Fibroblast of lung (primary cell): ENCODE data around the gene NUTM1. TPM values are rescaled to one million over a fixed set of nuclear protein-coding genes. Genes with fewer than 3 reads are reported as not detected.
"Not testable (repeated sequence)": the region's sequence is repeated elsewhere in the genome, so short reads cannot be mapped to it uniquely, and the experiment has no call there.

Source experiments
- DNase-seq, 2 donors: peaks; one replicate each; pipeline versions ENCODE4 v3.0.0 to v3.0.0-alpha.2; 2010; ENCODE audit warnings: low read depth in 2 of 2
- H2AFZ ChIP-seq: 2 replicates; pipeline ENCODE4 v1.5.1; 2012; ENCODE audit warnings: low read length, control low read depth, inconsistent platforms
- H3K27ac ChIP-seq: 2 replicates; pipeline ENCODE4 v1.5.1; 2011; ENCODE audit warnings: low read length, control low read depth; ENCODE audit not compliant: insufficient read depth
- H3K27me3 ChIP-seq: 2 replicates; pipeline ENCODE4 v1.5.1; 2011; ENCODE audit warnings: mild to moderate bottlenecking, low read length; ENCODE audit not compliant: control insufficient read depth, insufficient read depth
- H3K36me3 ChIP-seq: 2 replicates; pipeline ENCODE4 v1.5.1; 2011; ENCODE audit warnings: low read length; ENCODE audit not compliant: control insufficient read depth, insufficient read depth
- H3K4me1 ChIP-seq: 2 replicates; pipeline ENCODE4 v1.5.1; 2011; ENCODE audit warnings: low read length; ENCODE audit not compliant: control insufficient read depth, insufficient read depth; ENCODE audit errors: extremely low read depth
- H3K4me2 ChIP-seq: 2 replicates; pipeline ENCODE4 v1.5.1; 2011; ENCODE audit warnings: low read length, control low read depth; ENCODE audit not compliant: insufficient read depth; ENCODE audit errors: extremely low read depth
- H3K4me3 ChIP-seq, 4 experiments: fragments of 200-600 bp in 1 of 4; sonication (generic) in 1 of 4; replicated peaks in 1 of 4; 2 replicates each; pipeline ENCODE4 v1.5.1; 2011 to 2016; ENCODE audit warnings: low read length in 4 of 4, low read depth in 3 of 4, mild to moderate bottlenecking in 3 of 4, control low read depth in 2 of 4, inconsistent platforms in 1 of 4, mixed read lengths in 1 of 4; ENCODE audit not compliant: insufficient read depth in 1 of 4; ENCODE audit errors: control extremely low read depth in 1 of 4
- H3K79me2 ChIP-seq: 2 replicates; pipeline ENCODE4 v1.5.1; 2012; ENCODE audit warnings: mild to moderate bottlenecking, low read length, inconsistent platforms; ENCODE audit not compliant: control insufficient read depth, insufficient read depth
- H3K9ac ChIP-seq: 2 replicates; pipeline ENCODE4 v1.5.1; 2011; ENCODE audit warnings: mild to moderate bottlenecking, low read length, control low read depth; ENCODE audit not compliant: insufficient read depth
- H3K9me3 ChIP-seq: 2 replicates; pipeline ENCODE4 v1.5.1; 2012; ENCODE audit warnings: low read depth, low read length; ENCODE audit not compliant: control insufficient read depth, insufficient read depth
- H4K20me1 ChIP-seq: 2 replicates; pipeline ENCODE4 v1.5.1; 2011; ENCODE audit warnings: low read length; ENCODE audit not compliant: control insufficient read depth, insufficient read depth; ENCODE audit errors: extremely low read depth
- EZH2 ChIP-seq: IDR thresholded peaks from 2 replicates; pipeline ENCODE4 v1.5.1; 2012; ENCODE audit warnings: low read length, control low read depth, mild to moderate bottlenecking; ENCODE audit errors: missing control alignments
- polyA plus RNA-seq, 2 donors: library from polyadenylated mRNA; depleted of rRNA in 1 of 2; stranded (reverse) in 1 of 2; unstranded in 1 of 2; fragments of >200 nt; gene quantifications; 2 replicates each; pipeline ENCODE4 v1.2.1, GENCODE V29; 2011 to 2012; ENCODE audit warnings: missing spikeins in 1 of 2
- total RNA-seq: library from RNA; depleted of rRNA; stranded (reverse); fragments of >200 nt; gene quantifications from 2 replicates; pipeline ENCODE4 v1.2.1, GENCODE V29; 2014
- TF ChIP-seq, protein P1 (sequence below), 2 donors: IDR thresholded peaks in 1 of 2; conservative IDR thresholded peaks in 1 of 2; 1 replicate in 1 of 2; 2 replicates in 1 of 2; pipeline ENCODE4 v1.5.1; 2011 to 2012; ENCODE audit warnings: low read length in 2 of 2, control low read depth in 1 of 2, inconsistent platforms in 1 of 2, low read depth in 1 of 2, mild to moderate bottlenecking in 1 of 2

NUTM1 gene
- total and polyA plus RNA-seq, 2 donors (not counting 1 experiment from before 2014, with no cell fraction given), result not detected

DNA sequence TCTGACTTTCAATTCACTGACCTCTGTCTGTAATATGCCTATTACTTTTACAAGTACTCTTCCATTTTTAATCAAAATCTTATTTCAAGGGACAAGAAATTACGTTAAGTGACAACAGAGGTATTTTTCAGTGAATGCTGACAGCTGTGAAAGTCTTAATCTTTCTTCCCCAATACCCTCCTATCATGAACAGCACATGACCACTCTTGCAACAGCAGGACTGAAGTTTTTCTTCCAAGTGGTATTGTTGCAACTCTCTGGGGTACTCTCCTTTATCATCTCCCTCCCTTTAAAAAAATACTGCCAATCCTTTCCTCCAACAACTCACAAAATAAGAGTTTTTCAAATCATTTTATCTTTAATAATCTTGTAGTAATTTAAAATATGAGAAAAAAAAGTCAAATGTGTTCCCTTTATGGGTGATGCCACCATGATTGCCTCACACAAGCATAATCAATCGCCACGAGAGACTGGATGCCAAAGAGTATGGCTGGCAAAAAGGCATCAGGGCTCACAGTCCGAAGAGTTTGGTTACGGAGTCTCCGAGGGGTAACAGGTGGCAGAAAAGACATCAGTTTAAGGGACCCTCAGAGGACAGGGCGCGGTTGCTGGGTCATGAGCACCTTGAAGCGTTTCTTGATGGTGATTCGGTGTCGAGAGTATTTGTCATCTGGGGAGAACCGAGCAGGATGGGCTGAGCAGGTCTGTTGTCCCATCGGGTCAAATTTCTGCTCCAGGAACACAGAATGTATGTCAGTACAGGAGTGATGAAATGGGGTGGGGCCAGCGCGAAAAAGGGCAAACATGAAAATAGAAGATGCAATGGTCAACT is 1.5 kb upstream of the NUTM1 start:
- no peaks in the 10 kb centered on the region for H4K20me1 ChIP-seq
- H2AFZ ChIP-seq, result no peak overlapping the region
- H3K36me3 ChIP-seq, result no peaks in the 10 kb centered on the region
- no peak for DNase-seq
- no peak overlapping the region for H3K9ac ChIP-seq
- H3K4me2 ChIP-seq, result peak overlapping the region; percentile 73
- peaks cover 6% of the 10 kb centered on the region for H3K4me1 ChIP-seq
- H3K79me2 ChIP-seq, result peaks cover 19% of the 10 kb centered on the region
- TF ChIP-seq, protein P1, sequence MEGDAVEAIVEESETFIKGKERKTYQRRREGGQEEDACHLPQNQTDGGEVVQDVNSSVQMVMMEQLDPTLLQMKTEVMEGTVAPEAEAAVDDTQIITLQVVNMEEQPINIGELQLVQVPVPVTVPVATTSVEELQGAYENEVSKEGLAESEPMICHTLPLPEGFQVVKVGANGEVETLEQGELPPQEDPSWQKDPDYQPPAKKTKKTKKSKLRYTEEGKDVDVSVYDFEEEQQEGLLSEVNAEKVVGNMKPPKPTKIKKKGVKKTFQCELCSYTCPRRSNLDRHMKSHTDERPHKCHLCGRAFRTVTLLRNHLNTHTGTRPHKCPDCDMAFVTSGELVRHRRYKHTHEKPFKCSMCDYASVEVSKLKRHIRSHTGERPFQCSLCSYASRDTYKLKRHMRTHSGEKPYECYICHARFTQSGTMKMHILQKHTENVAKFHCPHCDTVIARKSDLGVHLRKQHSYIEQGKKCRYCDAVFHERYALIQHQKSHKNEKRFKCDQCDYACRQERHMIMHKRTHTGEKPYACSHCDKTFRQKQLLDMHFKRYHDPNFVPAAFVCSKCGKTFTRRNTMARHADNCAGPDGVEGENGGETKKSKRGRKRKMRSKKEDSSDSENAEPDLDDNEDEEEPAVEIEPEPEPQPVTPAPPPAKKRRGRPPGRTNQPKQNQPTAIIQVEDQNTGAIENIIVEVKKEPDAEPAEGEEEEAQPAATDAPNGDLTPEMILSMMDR (conservative IDR thresholded peaks at IDR 0.05 in 1 of 2, IDR thresholded peaks at IDR 0.05 in 1 of 2; ENCODE audit: low read depth in 1 of 2, low read length in 2 of 2), result no peak
- TF ChIP-seq EZH2, result no peak
- no peaks in the 10 kb centered on the region for H3K9me3 ChIP-seq
- H3K27me3 ChIP-seq, result no peaks in the 10 kb centered on the region
- no peak overlapping the region for H3K27ac ChIP-seq
- H3K4me3 ChIP-seq, result peak overlapping the region; percentile 58 to 99 (median 93)

DNA sequence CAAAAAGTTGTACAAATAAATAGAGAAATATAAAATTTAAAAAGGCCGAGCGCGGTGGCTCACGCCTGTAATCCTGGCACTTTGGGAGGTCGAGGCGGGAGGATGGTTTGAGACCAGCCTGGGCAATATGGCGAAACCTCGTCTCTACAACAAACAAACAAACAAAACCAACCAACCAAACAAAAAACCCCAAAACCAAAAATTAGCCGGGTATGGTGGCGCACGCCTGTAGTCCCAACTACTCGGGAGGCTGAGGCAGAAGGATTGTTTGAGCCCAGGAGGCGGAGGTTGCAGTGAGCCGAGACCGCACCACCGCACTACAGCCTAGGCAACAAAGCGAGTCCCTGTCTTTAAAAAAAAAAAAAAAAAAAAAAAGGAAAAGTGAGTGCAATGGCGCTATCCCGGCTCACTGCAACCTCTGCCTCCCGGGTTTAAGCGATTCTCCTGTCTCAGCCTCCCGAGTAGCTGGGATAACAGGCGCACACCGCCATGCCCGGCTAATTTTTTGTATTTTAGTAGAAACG is 840 bp upstream of the NUTM1 start:
- peak overlapping the region; percentile 58 to 99 (median 93) for H3K4me3 ChIP-seq
- not testable (repeated sequence) for H3K36me3 ChIP-seq, H4K20me1 ChIP-seq, H3K9me3 ChIP-seq, DNase-seq, H3K27me3 ChIP-seq, H3K4me1 ChIP-seq
- peak overlapping the region; percentile 86 for H3K27ac ChIP-seq
- peaks cover 19% of the 10 kb centered on the region for H3K79me2 ChIP-seq
- peak overlapping the region; percentile 77 for H3K9ac ChIP-seq
- H2AFZ ChIP-seq, result peak overlapping the region; percentile 25
- peak overlapping the region; percentile 73 for H3K4me2 ChIP-seq

DNA sequence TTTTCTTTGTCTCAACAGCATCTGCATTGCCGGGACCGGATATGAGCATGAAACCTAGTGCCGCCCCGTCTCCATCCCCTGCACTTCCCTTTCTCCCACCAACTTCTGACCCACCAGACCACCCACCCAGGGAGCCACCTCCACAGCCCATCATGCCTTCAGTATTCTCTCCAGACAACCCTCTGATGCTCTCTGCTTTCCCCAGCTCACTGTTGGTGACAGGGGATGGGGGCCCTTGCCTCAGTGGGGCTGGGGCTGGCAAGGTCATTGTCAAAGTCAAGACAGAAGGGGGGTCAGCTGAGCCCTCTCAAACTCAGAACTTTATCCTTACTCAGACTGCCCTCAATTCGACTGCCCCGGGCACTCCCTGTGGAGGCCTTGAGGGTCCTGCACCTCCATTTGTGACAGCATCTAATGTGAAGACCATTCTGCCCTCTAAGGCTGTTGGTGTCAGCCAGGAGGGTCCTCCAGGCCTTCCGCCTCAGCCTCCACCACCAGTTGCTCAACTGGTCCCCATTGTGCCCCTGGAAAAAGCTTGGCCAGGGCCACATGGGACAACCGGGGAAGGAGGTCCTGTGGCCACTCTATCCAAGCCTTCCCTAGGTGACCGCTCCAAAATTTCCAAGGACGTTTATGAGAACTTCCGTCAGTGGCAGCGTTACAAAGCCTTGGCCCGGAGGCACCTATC is 5.0 kb downstream of the NUTM1 start:
- Histone ChIP-seq H3K4me3 (no peak overlapping the region), H3K27ac (no peak overlapping the region), H3K4me2 (no peak overlapping the region), H3K27me3 (no peaks in the 10 kb centered on the region), H3K79me2 (no peaks in the 10 kb centered on the region), H3K9me3 (no peaks in the 10 kb centered on the region), H3K36me3 (no peaks in the 10 kb centered on the region), H2AFZ (no peak overlapping the region), H3K9ac (no peak overlapping the region), H4K20me1 (no peaks in the 10 kb centered on the region), H3K4me1 (no peaks in the 10 kb centered on the region)
- TF ChIP-seq, protein P1 (conservative IDR thresholded peaks at IDR 0.05 in 1 of 2, IDR thresholded peaks at IDR 0.05 in 1 of 2; ENCODE audit: low read depth in 1 of 2, low read length in 2 of 2), result no peak
- no peak for TF ChIP-seq EZH2
- DNase-seq, result no peak
